ENCODE measurements around the gene CKS1B. TPM values are rescaled to one million over a fixed set of nuclear protein-coding genes. Genes with fewer than 3 reads are reported as not detected.
A peak's percentile ranks its signal among the peaks of the same experiment; 100 is the strongest.

The CKS1B gene
- total RNA-seq, 1 experiment from 2014 or later, result 222 TPM

GRCh38 chr1:154958681-154959425, 15.6 kb upstream of the CKS1B start:
- no peak for DNase-seq
- no peaks in the 10 kb centered on the region for H3K27me3 ChIP-seq
- no peaks in the 10 kb centered on the region for H3K9me3 ChIP-seq
- peaks cover 44% of the 10 kb centered on the region for H3K36me3 ChIP-seq
- no peak overlapping the region for H3K4me3 ChIP-seq

- no peak for DNase-seq
- H3K4me3 ChIP-seq, result no peak overlapping the region
- no peaks in the 10 kb centered on the region for H3K27me3 ChIP-seq
- peaks cover 47% of the 10 kb centered on the region for H3K36me3 ChIP-seq
- H3K9me3 ChIP-seq, result no peaks in the 10 kb centered on the region
Measured at GRCh38 chr1:154959426-154959780, 15.1 kb upstream of the CKS1B start.

GRCh38 chr1:154960446-154961136, 13.9 kb upstream of the CKS1B start:
- Histone ChIP-seq H3K4me3 (peak overlapping the region; percentile 100), H3K9me3 (no peaks in the 10 kb centered on the region), H3K27me3 (no peaks in the 10 kb centered on the region), H3K36me3 (peaks cover 58% of the 10 kb centered on the region)
- no peak for DNase-seq

- Histone ChIP-seq H3K36me3 (peaks cover 67% of the 10 kb centered on the region), H3K9me3 (no peaks in the 10 kb centered on the region), H3K27me3 (no peaks in the 10 kb centered on the region), H3K4me3 (peak within 1 kb of the TSS; percentile 100)
- peak; percentile 89 for DNase-seq
Measured at GRCh38 chr1:154961207-154962155, 13.0 kb upstream of the CKS1B start, which contains the start of gene PYGO2. Gene PYGO2 (minus strand): TSS chr1:154961782. CDS start chr1:154961576, 206 bp downstream.

GRCh38 chr1:154962156-154962749, 12.2 kb upstream of the CKS1B start:
- Histone ChIP-seq H3K9me3 (no peaks in the 10 kb centered on the region), H3K36me3 (peaks cover 75% of the 10 kb centered on the region), H3K27me3 (no peaks in the 10 kb centered on the region), H3K4me3 (peak overlapping the region; percentile 100)
- DNase-seq, result peak; percentile 59

GRCh38 chr1:154962795-154963330, 11.6 kb upstream of the CKS1B start:
- no peak for DNase-seq
- no peaks in the 10 kb centered on the region for H3K9me3 ChIP-seq
- peak overlapping the region; percentile 100 for H3K4me3 ChIP-seq
- H3K27me3 ChIP-seq, result no peaks in the 10 kb centered on the region
- peaks cover 81% of the 10 kb centered on the region for H3K36me3 ChIP-seq

- H3K27me3 ChIP-seq, result no peaks in the 10 kb centered on the region
- no peak for DNase-seq
- H3K9me3 ChIP-seq, result no peaks in the 10 kb centered on the region
- no peak overlapping the region for H3K4me3 ChIP-seq
- peaks cover 86% of the 10 kb centered on the region for H3K36me3 ChIP-seq
Measured at GRCh38 chr1:154963643-154964042, 10.8 kb upstream of the CKS1B start.

- H3K36me3 ChIP-seq, result peaks cover 86% of the 10 kb centered on the region
- H3K4me3 ChIP-seq, result no peak overlapping the region
- H3K9me3 ChIP-seq, result no peaks in the 10 kb centered on the region
- no peaks in the 10 kb centered on the region for H3K27me3 ChIP-seq
- no peak for DNase-seq
Measured at GRCh38 chr1:154964359-154964758, 10.1 kb upstream of the CKS1B start.

- peaks cover 87% of the 10 kb centered on the region for H3K36me3 ChIP-seq
- H3K4me3 ChIP-seq, result no peak overlapping the region
- no peaks in the 10 kb centered on the region for H3K27me3 ChIP-seq
- DNase-seq, result no peak
- no peaks in the 10 kb centered on the region for H3K9me3 ChIP-seq
Measured at GRCh38 chr1:154966111-154966510, 8.4 kb upstream of the CKS1B start.

GRCh38 chr1:154967331-154967950, 7.0 kb upstream of the CKS1B start:
- no peak for DNase-seq
- peaks cover 84% of the 10 kb centered on the region for H3K36me3 ChIP-seq
- H3K27me3 ChIP-seq, result no peaks in the 10 kb centered on the region
- no peaks in the 10 kb centered on the region for H3K9me3 ChIP-seq
- no peak overlapping the region for H3K4me3 ChIP-seq

GRCh38 chr1:154968731-154969130, 5.8 kb upstream of the CKS1B start:
- Histone ChIP-seq H3K36me3 (peaks cover 74% of the 10 kb centered on the region), H3K4me3 (peak overlapping the region; percentile 45; the same call in 1 of the 2 replicates), H3K9me3 (no peaks in the 10 kb centered on the region), H3K27me3 (no peaks in the 10 kb centered on the region)
- no peak for DNase-seq

GRCh38 chr1:154969246-154969645, 5.2 kb upstream of the CKS1B start:
- H3K27me3 ChIP-seq, result no peaks in the 10 kb centered on the region
- DNase-seq, result no peak
- peak overlapping the region; percentile 45 for H3K4me3 ChIP-seq
- no peaks in the 10 kb centered on the region for H3K9me3 ChIP-seq
- H3K36me3 ChIP-seq, result peaks cover 71% of the 10 kb centered on the region

- Histone ChIP-seq H3K9me3 (no peaks in the 10 kb centered on the region), H3K36me3 (peaks cover 64% of the 10 kb centered on the region), H3K4me3 (peak overlapping the region; percentile 45), H3K27me3 (no peaks in the 10 kb centered on the region)
- DNase-seq, result no peak
Measured at GRCh38 chr1:154969860-154970452, 4.5 kb upstream of the CKS1B start.

- peak; percentile 99 for DNase-seq
- Histone ChIP-seq H3K36me3 (peaks cover 56% of the 10 kb centered on the region), H3K4me3 (peak within 1 kb of the TSS; percentile 45), H3K27me3 (no peaks in the 10 kb centered on the region), H3K9me3 (no peaks in the 10 kb centered on the region)
Measured at GRCh38 chr1:154970631-154971340, 3.7 kb upstream of the CKS1B start, which contains the start of gene SHC1. Gene SHC1 (minus strand): TSS chr1:154970747. CDS start chr1:154970526, 221 bp downstream.

Data from MG63 (cell line).